H9 (cell line): ENCODE data around the gene ZNF106. TPM values are rescaled to one million over a fixed set of nuclear protein-coding genes. Genes with fewer than 3 reads are reported as not detected.

Source experiments
- DNase-seq: peaks from one replicate; pipeline ENCODE4 v3.0.0-alpha.2; 2017
- H2AFZ ChIP-seq: one replicate; pipeline ENCODE4 v1.6.1; 2013; ENCODE audit warnings: mild to moderate bottlenecking, low read length, control low read depth, moderate library complexity
- H2AK5ac ChIP-seq: 2 replicates; pipeline ENCODE4 v1.6.1; 2013; ENCODE audit warnings: low read length, control low read depth, mixed read lengths; ENCODE audit not compliant: insufficient read length
- H2BK120ac ChIP-seq: one replicate; pipeline ENCODE4 v1.6.1; 2013; ENCODE audit warnings: low read depth, mild to moderate bottlenecking, low read length, control low read depth, inconsistent platforms; ENCODE audit not compliant: poor library complexity, severe bottlenecking
- H2BK12ac ChIP-seq: 2 replicates; pipeline ENCODE4 v1.6.1; 2013; ENCODE audit warnings: low read length, control low read depth, mixed read lengths, low read depth; ENCODE audit not compliant: insufficient read length
- H2BK15ac ChIP-seq: 2 replicates; pipeline ENCODE4 v1.6.1; 2013; ENCODE audit warnings: low read depth, low read length, control low read depth
- H2BK20ac ChIP-seq: one replicate; pipeline ENCODE4 v1.6.1; 2013; ENCODE audit warnings: low read depth, mild to moderate bottlenecking, low read length, control low read depth, inconsistent platforms; ENCODE audit not compliant: poor library complexity, severe bottlenecking
- H2BK5ac ChIP-seq: 2 replicates; pipeline ENCODE4 v1.6.1; 2013; ENCODE audit warnings: low read length, control low read depth, mixed read lengths; ENCODE audit not compliant: insufficient read length
- H3K14ac ChIP-seq: 2 replicates; pipeline ENCODE4 v1.6.1; 2013; ENCODE audit warnings: low read length, control low read depth; ENCODE audit not compliant: insufficient read depth
- H3K18ac ChIP-seq: 2 replicates; pipeline ENCODE4 v1.6.1; 2013; ENCODE audit warnings: low read depth, mild to moderate bottlenecking, mixed read lengths, low read length, control low read depth; ENCODE audit not compliant: insufficient read length
- H3K23ac ChIP-seq: 2 replicates; pipeline ENCODE4 v1.6.1; 2013; ENCODE audit warnings: low read length, control low read depth, mixed read lengths, low read depth; ENCODE audit not compliant: insufficient read length
- H3K23me2 ChIP-seq: 2 replicates; pipeline ENCODE4 v1.6.1; 2013; ENCODE audit warnings: low read depth, mild to moderate bottlenecking, mixed read lengths, low read length, control low read depth; ENCODE audit not compliant: insufficient read length, poor library complexity, severe bottlenecking
- H3K27ac ChIP-seq: 2 replicates; pipeline ENCODE4 v1.5.1; 2013; ENCODE audit warnings: low read length, control low read depth, mixed read lengths, low read depth; ENCODE audit not compliant: insufficient read length
- H3K27me3 ChIP-seq: 2 replicates; pipeline ENCODE4 v1.6.1; 2013; ENCODE audit warnings: low read length, control low read depth, inconsistent platforms; ENCODE audit not compliant: insufficient read depth
- H3K4ac ChIP-seq: 2 replicates; pipeline ENCODE4 v1.6.1; 2013; ENCODE audit warnings: low read depth, mild to moderate bottlenecking, control low read depth, inconsistent platforms, low read length, moderate library complexity
- H3K4me1 ChIP-seq: 2 replicates; pipeline ENCODE4 v1.6.1; 2013; ENCODE audit warnings: low read length, control low read depth, inconsistent platforms; ENCODE audit not compliant: insufficient read depth
- H3K4me2 ChIP-seq: 2 replicates; pipeline ENCODE4 v1.6.1; 2013; ENCODE audit warnings: low read length, control low read depth, mixed read lengths; ENCODE audit not compliant: insufficient read length, insufficient read depth
- H3K56ac ChIP-seq: 2 replicates; pipeline ENCODE4 v1.6.1; 2013; ENCODE audit warnings: low read depth, mild to moderate bottlenecking, mixed read lengths, low read length, control low read depth; ENCODE audit not compliant: insufficient read length
- H3K79me1 ChIP-seq: 2 replicates; pipeline ENCODE4 v1.6.1; 2013; ENCODE audit warnings: low read depth, mild to moderate bottlenecking, moderate library complexity, low read length, control low read depth, inconsistent platforms; ENCODE audit not compliant: insufficient read depth, poor library complexity, severe bottlenecking
- H3K79me2 ChIP-seq: 2 replicates; pipeline ENCODE4 v1.6.1; 2013; ENCODE audit warnings: low read length, control low read depth, inconsistent platforms; ENCODE audit not compliant: insufficient read depth
- H3K9ac ChIP-seq: 2 replicates; pipeline ENCODE4 v1.6.1; 2013; ENCODE audit warnings: low read length, control low read depth, mixed read lengths; ENCODE audit not compliant: insufficient read length; ENCODE audit errors: extremely low read depth
- H3K9me3 ChIP-seq: one replicate; pipeline ENCODE4 v1.6.1; 2013; ENCODE audit warnings: low read depth, low read length, inconsistent platforms; ENCODE audit not compliant: control insufficient read depth
- H3T11ph ChIP-seq: one replicate; pipeline ENCODE4 v1.6.1; 2013; ENCODE audit warnings: mild to moderate bottlenecking, low read length, control low read depth, inconsistent platforms
- H4K20me1 ChIP-seq: one replicate; pipeline ENCODE4 v1.6.1; 2013; ENCODE audit not compliant: control insufficient read depth, insufficient read length, insufficient read depth
- H4K5ac ChIP-seq: 2 replicates; pipeline ENCODE4 v1.6.1; 2013; ENCODE audit warnings: low read depth, mild to moderate bottlenecking, mixed read lengths, low read length, control low read depth; ENCODE audit not compliant: insufficient read length
- H4K8ac ChIP-seq: replicated peaks from 2 replicates; pipeline ENCODE4 v1.6.1; 2013; ENCODE audit warnings: low read length, control low read depth, mixed read lengths, low read depth; ENCODE audit not compliant: insufficient read length
- H4K91ac ChIP-seq: 2 replicates; pipeline ENCODE4 v1.6.1; 2013; ENCODE audit warnings: low read depth, mild to moderate bottlenecking, moderate library complexity, mixed read lengths, low read length, control low read depth; ENCODE audit not compliant: insufficient read length
- H3K27ac Mint-ChIP-seq, 3 experiments: 2 replicates in 2 of 3; 3 replicates in 1 of 3; pipeline ENCODE4 v1.8.0; 2020 to 2021; ENCODE audit warnings: mixed read lengths in 3 of 3, mild to moderate bottlenecking in 1 of 3, moderate library complexity in 1 of 3
- H3K27me3 Mint-ChIP-seq: 2 replicates; pipeline ENCODE4 v1.8.0; 2021; ENCODE audit warnings: low read depth, mild to moderate bottlenecking, moderate library complexity, mixed read lengths
- H3K36me3 Mint-ChIP-seq, 3 experiments: 2 replicates in 2 of 3; 3 replicates in 1 of 3; pipeline ENCODE4 v1.8.0; 2020 to 2021; ENCODE audit warnings: low read depth in 3 of 3, mixed read lengths in 3 of 3; ENCODE audit not compliant: insufficient read depth in 1 of 3
- H3K4me1 Mint-ChIP-seq, 2 experiments: 2 replicates each; pipeline ENCODE4 v1.8.0; 2020; ENCODE audit warnings: mixed read lengths in 2 of 2
- H3K4me3 Mint-ChIP-seq, 2 experiments: 2 replicates in 1 of 2; 3 replicates in 1 of 2; pipeline ENCODE4 v1.8.0; 2020 to 2021; ENCODE audit warnings: mild to moderate bottlenecking in 2 of 2, mixed read lengths in 2 of 2, moderate library complexity in 1 of 2
- H3K9me3 Mint-ChIP-seq, 2 experiments: 2 replicates in 1 of 2; 3 replicates in 1 of 2; pipeline ENCODE4 v1.8.0; 2020; ENCODE audit warnings: mild to moderate bottlenecking in 2 of 2, mixed read lengths in 2 of 2, moderate library complexity in 1 of 2
- WGBS: extraction: QIAGEN DNeasy Blood & Tissue Kit; methylation state at CpG from one replicate; pipeline ENCODE4 v1.1.7; 2013; ENCODE audit warnings: missing lambda C conversion rate, low lambda C conversion rate, mixed read lengths; ENCODE audit not compliant: insufficient read length; ENCODE audit errors: extremely low coverage; 5-methylcytosine and 5-hydroxymethylcytosine counted together
- total RNA-seq: library from RNA; stranded (reverse); gene quantifications from 2 replicates; pipeline ENCODE4 v1.2.1, GENCODE V29; 2021
- TF ChIP-seq, protein P1 (sequence below): fragments of 200-600 bp; sonication (generic); conservative IDR thresholded peaks from 3 replicates; pipeline ENCODE4 v1.8.0; 2021; ENCODE audit warnings: antibody characterized with exemption, mild to moderate bottlenecking

Gene ZNF106
- total RNA-seq, 1 experiment from 2014 or later = 55.0 TPM

DNA sequence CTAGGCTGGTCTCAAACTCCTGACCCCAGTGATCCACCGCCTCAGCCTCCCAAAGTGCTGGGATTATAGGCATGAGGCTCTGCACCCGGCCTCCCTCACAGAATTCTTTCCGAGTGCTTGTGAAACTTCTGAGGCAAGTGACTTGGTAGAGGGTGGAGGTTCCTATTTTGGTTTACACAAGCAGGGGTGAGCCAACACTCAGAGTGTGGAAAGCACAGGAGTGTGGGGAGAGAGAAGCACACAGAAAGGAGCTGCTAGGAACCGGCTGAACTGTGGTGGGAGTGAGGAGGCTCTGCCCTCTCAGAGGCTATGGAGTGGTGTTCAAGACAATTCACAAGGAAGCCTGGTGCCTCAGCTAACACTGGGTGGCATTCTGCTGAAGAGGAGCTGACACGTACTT, 123.9 kb downstream of the ZNF106 start:
- no peak overlapping the region for H3K9ac ChIP-seq
- no peaks in the 10 kb centered on the region for H3K23me2 ChIP-seq
- no CpG with 5 or more reads among the region's 5 CpGs for WGBS
- no peak overlapping the region for H3K23ac ChIP-seq
- no peak overlapping the region for H2BK15ac ChIP-seq
- Mint-ChIP-seq H3K27ac (0 out of 7 replicates have a peak overlapping the region, but pooled peaks of 1 of the 3 experiments have one; percentile 17), H3K4me1 (peaks cover 12 to 23% of the 10 kb centered on the region in 2 experiments), H3K4me3 (no peak overlapping the region), H3K9me3 (peaks cover 18 to 19% of the 10 kb centered on the region in 2 experiments), H3K36me3 (peaks cover 8 to 16% (median 12%) of the 10 kb centered on the region in 3 experiments; a peak in 6 of 7 replicates), H3K27me3 (peaks cover 18% of the 10 kb centered on the region)
- H3K14ac ChIP-seq = no peak overlapping the region
- no peak overlapping the region for H3K4me2 ChIP-seq
- no peak overlapping the region for H3K18ac ChIP-seq
- H3K27ac ChIP-seq = no peak overlapping the region
- TF ChIP-seq, protein P1, sequence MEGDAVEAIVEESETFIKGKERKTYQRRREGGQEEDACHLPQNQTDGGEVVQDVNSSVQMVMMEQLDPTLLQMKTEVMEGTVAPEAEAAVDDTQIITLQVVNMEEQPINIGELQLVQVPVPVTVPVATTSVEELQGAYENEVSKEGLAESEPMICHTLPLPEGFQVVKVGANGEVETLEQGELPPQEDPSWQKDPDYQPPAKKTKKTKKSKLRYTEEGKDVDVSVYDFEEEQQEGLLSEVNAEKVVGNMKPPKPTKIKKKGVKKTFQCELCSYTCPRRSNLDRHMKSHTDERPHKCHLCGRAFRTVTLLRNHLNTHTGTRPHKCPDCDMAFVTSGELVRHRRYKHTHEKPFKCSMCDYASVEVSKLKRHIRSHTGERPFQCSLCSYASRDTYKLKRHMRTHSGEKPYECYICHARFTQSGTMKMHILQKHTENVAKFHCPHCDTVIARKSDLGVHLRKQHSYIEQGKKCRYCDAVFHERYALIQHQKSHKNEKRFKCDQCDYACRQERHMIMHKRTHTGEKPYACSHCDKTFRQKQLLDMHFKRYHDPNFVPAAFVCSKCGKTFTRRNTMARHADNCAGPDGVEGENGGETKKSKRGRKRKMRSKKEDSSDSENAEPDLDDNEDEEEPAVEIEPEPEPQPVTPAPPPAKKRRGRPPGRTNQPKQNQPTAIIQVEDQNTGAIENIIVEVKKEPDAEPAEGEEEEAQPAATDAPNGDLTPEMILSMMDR = no peak
- no peak overlapping the region for H2BK20ac ChIP-seq
- H3K56ac ChIP-seq = no peak overlapping the region
- no peaks in the 10 kb centered on the region for H4K20me1 ChIP-seq
- H2BK120ac ChIP-seq = no peak overlapping the region
- H3K4ac ChIP-seq = no peak overlapping the region
- H3K4me1 ChIP-seq = peaks cover 14% of the 10 kb centered on the region; the same call in 1 of the 2 replicates
- no peaks in the 10 kb centered on the region; the same call in 1 of the 2 replicates for H3K27me3 ChIP-seq
- H3K79me2 ChIP-seq = no peaks in the 10 kb centered on the region
- no peak overlapping the region for H2AK5ac ChIP-seq
- H2BK12ac ChIP-seq = no peak overlapping the region
- no peak overlapping the region for H4K91ac ChIP-seq
- no peaks in the 10 kb centered on the region for H3K9me3 ChIP-seq
- DNase-seq = no peak
- H3K79me1 ChIP-seq = no peaks in the 10 kb centered on the region
- H3T11ph ChIP-seq = no peak overlapping the region
- no peak overlapping the region for H4K5ac ChIP-seq
- no peak overlapping the region for H2AFZ ChIP-seq
- no peak overlapping the region for H4K8ac ChIP-seq
- H2BK5ac ChIP-seq = no peak overlapping the region
